HepG2 (cell line): ENCODE data around the gene GALNT18.

Experiments
- BHLHE40 ChIP-seq: IDR thresholded peaks from 2 replicates; pipeline ENCODE4 v1.6.1; 2011; ENCODE audit warnings: low read length, improper control_type of control experiment
- CEBPB ChIP-seq: IDR thresholded peaks from 2 replicates; pipeline ENCODE4 v1.6.1; 2011; ENCODE audit warnings: low read depth, low read length, improper control_type of control experiment, borderline replicate concordance
- EZH2 ChIP-seq: conservative IDR thresholded peaks from 2 replicates; pipeline ENCODE4 v1.6.1; 2012; ENCODE audit warnings: mild to moderate bottlenecking, low read depth, low read length, moderate library complexity
- KLF13 ChIP-seq: sonication (generic); formaldehyde crosslinking; IDR thresholded peaks from 2 replicates; pipeline ENCODE4 v1.4.0; 2020; ENCODE audit warnings: mild to moderate bottlenecking, missing genetic modification reagents
- MED8 ChIP-seq: sonication (generic); formaldehyde crosslinking; IDR thresholded peaks from 2 replicates; pipeline ENCODE4 v1.8.1; 2023; ENCODE audit warnings: mild to moderate bottlenecking, missing genetic modification reagents; ENCODE audit not compliant: insufficient replicate concordance
- RAD21 ChIP-seq: fragments of 450-650 bp; formaldehyde crosslinking; IDR thresholded peaks from 2 replicates; pipeline ENCODE4 v1.5.0; 2020; ENCODE audit warnings: mild to moderate bottlenecking
- RNF2 ChIP-seq: fragments of 450-650 bp; conservative IDR thresholded peaks from 2 replicates; pipeline ENCODE4 v1.6.1; 2016; ENCODE audit warnings: low read depth
- ZNF263 ChIP-seq: sonication (generic); formaldehyde crosslinking; IDR thresholded peaks from 2 replicates; pipeline ENCODE4 v1.4.0; 2020; ENCODE audit warnings: missing genetic modification reagents
- ZNF549 ChIP-seq: sonication (generic); formaldehyde crosslinking; IDR thresholded peaks from 2 replicates; pipeline ENCODE4 v1.5.0; 2020; ENCODE audit warnings: missing genetic modification reagents
- ZNF589 ChIP-seq: sonication (generic); formaldehyde crosslinking; conservative IDR thresholded peaks from 2 replicates; pipeline ENCODE4 v1.8.0; 2022; ENCODE audit warnings: mild to moderate bottlenecking, moderate library complexity, missing genetic modification reagents
- ZNF619 ChIP-seq: sonication (generic); formaldehyde crosslinking; IDR thresholded peaks from 2 replicates; pipeline ENCODE4 v1.4.0; 2020; ENCODE audit warnings: mild to moderate bottlenecking, missing genetic modification reagents
- TF ChIP-seq, protein P1 (sequence below): sonication (generic); formaldehyde crosslinking; IDR thresholded peaks from 2 replicates; pipeline ENCODE4 v1.8.0; 2022; ENCODE audit warnings: mild to moderate bottlenecking, missing genetic modification reagents
- TF ChIP-seq, protein P2 (sequence below): sonication (generic); formaldehyde crosslinking; IDR thresholded peaks from 2 replicates; pipeline ENCODE4 v1.4.0; 2020; ENCODE audit warnings: missing genetic modification reagents

DNA sequence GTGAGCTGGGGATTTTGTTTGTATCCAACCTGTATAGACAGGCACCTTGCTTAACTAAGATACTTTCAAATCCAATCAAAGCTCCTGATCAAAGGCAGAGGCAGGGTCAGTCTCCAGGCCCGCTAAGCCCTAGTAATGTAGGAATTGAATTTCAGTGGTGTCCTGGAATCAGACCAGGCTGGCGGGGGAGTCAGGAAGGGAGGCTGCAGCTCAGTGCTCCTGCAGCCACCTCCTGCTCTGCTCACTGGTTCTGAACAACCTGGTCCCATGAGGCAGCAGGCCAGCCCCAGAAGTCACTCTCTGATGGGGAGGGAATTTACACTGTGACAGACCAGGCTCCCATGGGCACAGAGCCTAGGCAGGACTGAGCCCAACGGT is 38.5 kb upstream of the GALNT18 start:
- TF ChIP-seq, protein P1, sequence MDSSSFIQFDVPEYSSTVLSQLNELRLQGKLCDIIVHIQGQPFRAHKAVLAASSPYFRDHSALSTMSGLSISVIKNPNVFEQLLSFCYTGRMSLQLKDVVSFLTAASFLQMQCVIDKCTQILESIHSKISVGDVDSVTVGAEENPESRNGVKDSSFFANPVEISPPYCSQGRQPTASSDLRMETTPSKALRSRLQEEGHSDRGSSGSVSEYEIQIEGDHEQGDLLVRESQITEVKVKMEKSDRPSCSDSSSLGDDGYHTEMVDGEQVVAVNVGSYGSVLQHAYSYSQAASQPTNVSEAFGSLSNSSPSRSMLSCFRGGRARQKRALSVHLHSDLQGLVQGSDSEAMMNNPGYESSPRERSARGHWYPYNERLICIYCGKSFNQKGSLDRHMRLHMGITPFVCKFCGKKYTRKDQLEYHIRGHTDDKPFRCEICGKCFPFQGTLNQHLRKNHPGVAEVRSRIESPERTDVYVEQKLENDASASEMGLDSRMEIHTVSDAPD (CRISPR knock-in tag) = no peak
- TF ChIP-seq KLF13 (CRISPR knock-in tag) = no peak
- no peak for TF ChIP-seq ZNF589 (CRISPR knock-in tag)
- no peak for TF ChIP-seq EZH2
- TF ChIP-seq ZNF549 (CRISPR knock-in tag) = no peak
- TF ChIP-seq CEBPB = no peak
- no peak for TF ChIP-seq MED8 (CRISPR knock-in tag)
- TF ChIP-seq, protein P2, sequence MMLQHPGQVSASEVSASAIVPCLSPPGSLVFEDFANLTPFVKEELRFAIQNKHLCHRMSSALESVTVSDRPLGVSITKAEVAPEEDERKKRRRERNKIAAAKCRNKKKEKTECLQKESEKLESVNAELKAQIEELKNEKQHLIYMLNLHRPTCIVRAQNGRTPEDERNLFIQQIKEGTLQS (CRISPR knock-in tag) = no peak
- no peak for TF ChIP-seq RNF2
- no peak for TF ChIP-seq ZNF619 (CRISPR knock-in tag)
- no peak for TF ChIP-seq RAD21 (CRISPR knock-in tag)
- no peak for TF ChIP-seq ZNF263 (CRISPR knock-in tag)
- TF ChIP-seq BHLHE40 = no peak
